Heart left ventricle (tissue), 16 donors: ENCODE results near the gene SERPING1. TPM values are rescaled to one million over a fixed set of nuclear protein-coding genes. Genes with fewer than 3 reads are reported as not detected.

ENCODE experiments used
- ATAC-seq, 4 donors: fragments of 200-7000 bp; cut with Tn5 transposase; one replicate each; pipeline ENCODE4 v1.9.1; 2020 to 2022; ENCODE audit warnings: moderate library complexity in 4 of 4, mild to moderate bottlenecking in 3 of 4, moderate number of reproducible peaks in 1 of 4
- DNase-seq, 5 donors: peaks; one replicate each; pipeline ENCODE4 v3.0.0-alpha.2; 2020
- H3K27ac ChIP-seq, 12 donors: fragments of 200-600 bp; sonication (generic) in 4 of 12; one replicate each; pipeline versions ENCODE4 v1.5.0 to v1.8.0; 2016 to 2022; ENCODE audit warnings: mild to moderate bottlenecking in 2 of 12
- H3K27me3 ChIP-seq, 9 donors: fragments of 200-600 bp; sonication (generic) in 2 of 9; one replicate each; pipeline versions ENCODE4 v1.5.1 to v1.8.0; 2016 to 2022; ENCODE audit warnings: mild to moderate bottlenecking in 3 of 9
- H3K36me3 ChIP-seq, 9 donors: fragments of 200-600 bp; sonication (generic) in 2 of 9; one replicate each; pipeline versions ENCODE4 v1.5.0 to v1.8.0; 2018 to 2022; ENCODE audit warnings: mild to moderate bottlenecking in 2 of 9
- H3K4me1 ChIP-seq, 12 donors: fragments of 200-600 bp; sonication (generic) in 4 of 12; one replicate each; pipeline versions ENCODE4 v1.5.0 to v1.8.0; 2016 to 2022; ENCODE audit warnings: mild to moderate bottlenecking in 3 of 12
- H3K4me3 ChIP-seq, 12 donors: fragments of 200-600 bp; sonication (generic) in 4 of 12; one replicate each; pipeline versions ENCODE4 v1.5.0 to v1.8.0; 2017 to 2022; ENCODE audit warnings: mild to moderate bottlenecking in 9 of 12, moderate library complexity in 4 of 12
- H3K9me3 ChIP-seq, 12 donors: fragments of 200-600 bp; sonication (generic) in 4 of 12; one replicate each; pipeline versions ENCODE4 v1.5.0 to v1.8.0; 2016 to 2022; ENCODE audit warnings: mild to moderate bottlenecking in 1 of 12
- POLR2A ChIP-seq, 2 donors: fragments of 450-650 bp; IDR thresholded peaks; one replicate each; pipeline ENCODE4 v1.6.1; 2017; ENCODE audit warnings: antibody characterized with exemption in 2 of 2, mild to moderate bottlenecking in 2 of 2, moderate library complexity in 2 of 2
- WGBS, 4 donors: extraction: QIAGEN DNeasy Blood & Tissue Kit in 2 of 4; methylation state at CpG; one replicate each; pipeline versions ENCODE4 v1.1.5 to v1.1.7; 2013 to 2018; 5-methylcytosine and 5-hydroxymethylcytosine counted together
- intact Hi-C, 10 donors: fragments of 100-400 bp; cut with DNase I; formaldehyde crosslinking; loops; one replicate each; pipeline versions ENCODE4 v1.11.1 to v1.14.2; 2022
- polyA plus RNA-seq, 2 donors: library from polyadenylated mRNA; stranded (reverse); fragments of 200-250 nt; gene quantifications; one replicate each; pipeline ENCODE4 v1.2.3, GENCODE V29; 2013
- total RNA-seq, 9 donors: library from RNA; depleted of rRNA in 2 of 9; stranded (reverse); fragments of >200 nt in 2 of 9; fragmentation: NEBNext Ultra II Directional in 3 of 9; extraction: Animal tissue kit (Norgen Biotek cat#: 25700) in 3 of 9; gene quantifications; one replicate each; pipeline versions ENCODE4 v1.1.0 to v1.2.4, GENCODE V29; 2016 to 2023
- TF ChIP-seq, protein P1 (sequence below), 12 donors: fragments of 200-600 bp; sonication (generic) in 4 of 12; IDR thresholded peaks; one replicate each; pipeline versions ENCODE4 v1.5.0 to v1.8.0; 2018 to 2022; ENCODE audit warnings: antibody characterized with exemption in 12 of 12, mild to moderate bottlenecking in 5 of 12
- donor health status: ischemic (EF 13 %, LVEDD 7.1; RV severe dilation, severe dysfunction).
- donor health status: healthy with polysubstance abuse.
- donor health status: DM: no; HTN: yes; CAD: no.
- donor health status: DM: no; HTN: no; CAD: no.
- donor health status: ischemic (EF 25% LVEDD 6.9; RV normal size, moderate dysfunction).
- donor health status: ischemic (EF 25% LVEDD 5.7; RV mildly dilated, moderate dysfunction).
- donor health status: healthy.
- donor health status: DM: yes; HTN: yes; CAD: no.
- donor health status: ischemic (EF 35%, LVEDD 5.7; RV mildly dilated, moderate dysfunction).
- donor health status: nonischemic (EF 11% LVEDD 7.7; RV severe dilation, severe dysfunction).
- donor health status: DM: yes; HTN: yes; CAD: no.
- donor health status: PGD.
- donor health status: ischemic (EF 29% LVEDD 5.4; RV normal size, mild dysfunction).
- donor health status: nonischemic (EF 23%, LVEDD 6.1; RV moderate dilation, normal function).

The SERPING1 gene
- total and polyA plus RNA-seq, 11 donors, result 55.5 to 344 (median 87.0) TPM

- WGBS, 4 donors, result 75 to 83% (median 81%) methylated on average over 5 of the region's 5 CpGs
- intact Hi-C loops, result loop anchor here in 1 of 10 donors (5.0 kb wide), 1 partner anchor 50 kb away; no protein-coding TSS in a partner anchor
- ATAC-seq, result no peak
- Histone ChIP-seq H3K27me3 (no peaks in the 10 kb centered on the region), H3K36me3 (no peaks in the 10 kb centered on the region), H3K27ac (no peak overlapping the region), H3K4me1 (no peaks in the 10 kb centered on the region), H3K9me3 (no peaks in the 10 kb centered on the region), H3K4me3 (no peak overlapping the region)
- DNase-seq, result no peak
- TF ChIP-seq POLR2A (IDR thresholded peaks at IDR 0.05), result no peak
Observed at GRCh38 chr11:57632116-57632515, 34.6 kb downstream of the SERPING1 start.

DNA sequence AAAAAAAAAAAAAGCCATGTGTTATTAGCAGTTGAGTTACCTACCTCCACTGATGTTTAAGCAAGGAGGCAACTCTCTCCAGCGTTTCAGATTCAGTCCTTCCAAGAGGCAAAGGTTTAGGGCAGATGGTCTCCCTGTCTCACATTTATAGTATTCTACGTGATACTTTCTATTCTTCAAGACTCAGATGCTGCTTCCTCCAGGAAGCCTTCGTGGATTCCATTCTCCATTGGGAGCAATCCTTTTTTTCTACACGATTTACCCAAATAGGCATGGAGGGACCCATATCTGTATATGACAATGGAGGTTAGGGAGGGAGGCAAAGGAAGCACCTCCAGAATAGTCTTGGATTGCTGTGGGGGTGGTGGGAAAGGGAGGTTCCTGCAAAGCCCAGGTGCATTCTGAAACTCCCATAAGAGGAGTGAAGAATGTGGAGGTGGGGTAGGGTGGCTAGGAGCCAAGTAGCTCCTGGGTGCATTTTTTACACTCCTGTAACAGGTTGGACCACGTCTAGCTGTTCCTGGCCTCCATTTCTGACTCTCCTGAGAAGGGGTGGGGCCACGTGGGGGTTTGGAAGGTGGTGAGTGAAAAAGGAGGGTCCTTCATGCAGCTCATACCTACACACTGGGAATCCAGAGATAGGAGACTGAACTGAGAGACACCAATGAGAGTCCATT lies 36.0 kb downstream of the SERPING1 start:
- 81 to 83% (median 82%) methylated on average over 6 of the region's 6 CpGs for WGBS, 4 donors
- Histone ChIP-seq H3K4me1 (peaks cover 0 to 10% (median 6%) of the 10 kb centered on the region in 12 donors), H3K27ac (no peak overlapping the region), H3K4me3 (no peak overlapping the region), H3K27me3 (peaks cover 0 to 6% (median 0%) of the 10 kb centered on the region in 9 donors), H3K36me3 (no peaks in the 10 kb centered on the region), H3K9me3 (no peaks in the 10 kb centered on the region)
- ATAC-seq (no peak), DNase-seq (no peak)
- TF ChIP-seq, protein P1, sequence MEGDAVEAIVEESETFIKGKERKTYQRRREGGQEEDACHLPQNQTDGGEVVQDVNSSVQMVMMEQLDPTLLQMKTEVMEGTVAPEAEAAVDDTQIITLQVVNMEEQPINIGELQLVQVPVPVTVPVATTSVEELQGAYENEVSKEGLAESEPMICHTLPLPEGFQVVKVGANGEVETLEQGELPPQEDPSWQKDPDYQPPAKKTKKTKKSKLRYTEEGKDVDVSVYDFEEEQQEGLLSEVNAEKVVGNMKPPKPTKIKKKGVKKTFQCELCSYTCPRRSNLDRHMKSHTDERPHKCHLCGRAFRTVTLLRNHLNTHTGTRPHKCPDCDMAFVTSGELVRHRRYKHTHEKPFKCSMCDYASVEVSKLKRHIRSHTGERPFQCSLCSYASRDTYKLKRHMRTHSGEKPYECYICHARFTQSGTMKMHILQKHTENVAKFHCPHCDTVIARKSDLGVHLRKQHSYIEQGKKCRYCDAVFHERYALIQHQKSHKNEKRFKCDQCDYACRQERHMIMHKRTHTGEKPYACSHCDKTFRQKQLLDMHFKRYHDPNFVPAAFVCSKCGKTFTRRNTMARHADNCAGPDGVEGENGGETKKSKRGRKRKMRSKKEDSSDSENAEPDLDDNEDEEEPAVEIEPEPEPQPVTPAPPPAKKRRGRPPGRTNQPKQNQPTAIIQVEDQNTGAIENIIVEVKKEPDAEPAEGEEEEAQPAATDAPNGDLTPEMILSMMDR (IDR thresholded peaks at IDR 0.05), result no peak
- TF ChIP-seq POLR2A (IDR thresholded peaks at IDR 0.05), result no peak
- intact Hi-C loops, result loop anchor here in 1 of 10 donors (5.0 kb wide), 1 partner anchor 51 kb away; no protein-coding TSS in a partner anchor

- Histone ChIP-seq H3K4me1 (peaks cover 0 to 14% (median 8%) of the 10 kb centered on the region in 12 donors), H3K4me3 (no peak overlapping the region), H3K27ac (no peak overlapping the region), H3K36me3 (no peaks in the 10 kb centered on the region), H3K27me3 (peaks cover 0 to 6% (median 0%) of the 10 kb centered on the region in 9 donors), H3K9me3 (no peaks in the 10 kb centered on the region)
- ATAC-seq, result no peak
- intact Hi-C loops, result loop anchor here in 1 of 10 donors (5.0 kb wide), 1 partner anchor 52 kb away; no protein-coding TSS in a partner anchor
- no peak for DNase-seq
- TF ChIP-seq, protein P1 (IDR thresholded peaks at IDR 0.05), result no peak
- no peak for TF ChIP-seq POLR2A (IDR thresholded peaks at IDR 0.05)
Observed at GRCh38 chr11:57634311-57634710, 36.8 kb downstream of the SERPING1 start.

- DNase-seq (no peak), ATAC-seq (no peak)
- intact Hi-C loops, result loop anchor here in 2 of 10 donors (5.0 kb wide), 2 partner anchors 38 to 178 kb away; partner anchors contain the start of gene SERPING1 (in 1 of the 2)
- H3K36me3 ChIP-seq, result no peaks in the 10 kb centered on the region
- peaks cover 0 to 24% (median 17%) of the 10 kb centered on the region in 12 donors for H3K4me1 ChIP-seq
- no peaks in the 10 kb centered on the region for H3K9me3 ChIP-seq
- TF ChIP-seq POLR2A (IDR thresholded peaks at IDR 0.05), result no peak
- TF ChIP-seq, protein P1 (IDR thresholded peaks at IDR 0.05), result no peak
- 86 to 93% (median 90%) methylated on average over 8 of the region's 8 CpGs for WGBS, 4 donors
- no peak overlapping the region for H3K4me3 ChIP-seq
- peaks cover 0 to 6% (median 0%) of the 10 kb centered on the region in 9 donors for H3K27me3 ChIP-seq
- H3K27ac ChIP-seq, result no peak overlapping the region
Observed at GRCh38 chr11:57635246-57635645, 37.8 kb downstream of the SERPING1 start.
